Muscle of back (tissue), 11 donors: Measurements from ENCODE around the gene THSD7B. TPM values are rescaled to one million over a fixed set of nuclear protein-coding genes. Genes with fewer than 3 reads are reported as not detected.
"Not testable (repeated sequence)": the region's sequence is repeated elsewhere in the genome, so short reads cannot be mapped to it uniquely, and the experiment has no call there.

Experiments
- DNase-seq, 3 donors: peaks; one replicate each; pipeline versions ENCODE4 v3.0.0 to v3.0.0-alpha.2; 2013
- polyA plus RNA-seq, 10 donors: library from polyadenylated mRNA; unstranded; fragments of 120-200 nt; gene quantifications; one replicate each; pipeline ENCODE4 v1.2.1, GENCODE V29; 2013; ENCODE audit not compliant: insufficient read length in 10 of 10

Gene THSD7B
- polyA plus RNA-seq, 10 donors: 0.65 to 1.6 (median 0.97) TPM

GRCh38 chr2:137254052-137254451 is 488.7 kb downstream of the THSD7B start:
- DNase-seq: peak in 1 of 3 donors; percentile 36

GRCh38 chr2:137255345-137255744 is 490.0 kb downstream of the THSD7B start:
- DNase-seq: no peak

- DNase-seq: peak in 1 of 3 donors; percentile 38
Measured at GRCh38 chr2:137255990-137256389, 490.6 kb downstream of the THSD7B start.

- DNase-seq: no peak
Measured at GRCh38 chr2:137261881-137262585, 496.7 kb downstream of the THSD7B start.

- no peak for DNase-seq
Measured at GRCh38 chr2:137262594-137262993, 497.2 kb downstream of the THSD7B start.

- no peak for DNase-seq
Measured at GRCh38 chr2:137287913-137288639, 522.7 kb downstream of the THSD7B start.

GRCh38 chr2:137291836-137292570 is 526.7 kb downstream of the THSD7B start:
- DNase-seq: no peak

DNA sequence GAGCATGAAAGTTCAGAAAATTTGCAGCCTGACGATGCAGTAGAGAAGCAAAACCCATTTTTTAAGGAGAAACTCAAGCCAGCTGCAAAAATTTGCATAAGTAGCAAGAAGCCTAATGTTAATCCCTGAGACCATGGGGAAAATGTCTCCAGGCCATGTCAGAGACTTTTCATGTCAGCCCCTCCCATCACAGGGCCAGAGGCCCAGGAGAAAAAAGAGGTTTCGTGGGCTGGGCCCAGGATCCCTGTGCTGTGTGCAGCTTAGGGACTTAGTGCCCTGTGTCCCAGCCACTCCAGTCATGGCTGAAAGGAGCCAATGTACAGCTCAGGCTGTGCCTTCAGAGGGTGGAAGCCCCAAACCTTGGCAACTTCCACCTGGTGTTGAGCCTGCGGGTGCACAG is 533.0 kb downstream of the THSD7B start:
- no peak for DNase-seq

DNA sequence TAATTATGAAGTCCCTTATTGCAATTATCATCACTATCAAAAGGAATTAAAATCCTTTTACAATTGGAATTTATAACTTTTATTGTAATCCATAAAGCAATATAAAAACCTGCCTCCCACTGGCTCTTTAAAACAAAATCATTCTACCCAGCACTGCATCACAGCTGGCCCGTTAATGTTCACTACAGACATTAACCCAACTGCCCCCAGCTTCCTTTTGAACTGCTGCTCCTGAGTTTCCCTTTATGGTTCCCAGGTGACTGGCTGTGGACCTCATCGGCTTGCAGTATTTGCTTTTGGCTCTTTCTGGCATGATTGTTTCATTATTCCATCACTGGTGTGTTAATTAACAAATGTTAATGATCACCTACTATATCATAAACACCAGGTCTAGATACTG is 535.6 kb downstream of the THSD7B start:
- no peak for DNase-seq

DNA sequence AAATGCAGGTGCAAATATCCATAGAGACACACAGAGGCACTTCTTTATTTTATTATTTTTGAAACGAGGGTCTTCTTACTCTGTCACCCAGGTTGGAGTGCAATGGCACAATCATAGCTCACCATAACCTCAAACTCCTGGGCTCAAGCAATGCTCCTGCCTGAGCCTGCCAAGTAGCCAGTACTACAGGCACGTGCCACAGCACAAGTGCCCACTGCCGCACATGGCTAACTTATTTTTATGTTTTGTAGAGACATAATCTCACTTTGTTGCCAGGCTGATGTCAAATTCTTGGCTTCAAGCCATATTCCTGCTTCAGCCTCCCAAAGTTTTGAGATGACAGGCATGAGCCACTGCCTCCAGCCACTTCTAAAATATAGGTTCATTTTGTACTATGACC is 537.6 kb downstream of the THSD7B start:
- DNase-seq: no peak

DNA sequence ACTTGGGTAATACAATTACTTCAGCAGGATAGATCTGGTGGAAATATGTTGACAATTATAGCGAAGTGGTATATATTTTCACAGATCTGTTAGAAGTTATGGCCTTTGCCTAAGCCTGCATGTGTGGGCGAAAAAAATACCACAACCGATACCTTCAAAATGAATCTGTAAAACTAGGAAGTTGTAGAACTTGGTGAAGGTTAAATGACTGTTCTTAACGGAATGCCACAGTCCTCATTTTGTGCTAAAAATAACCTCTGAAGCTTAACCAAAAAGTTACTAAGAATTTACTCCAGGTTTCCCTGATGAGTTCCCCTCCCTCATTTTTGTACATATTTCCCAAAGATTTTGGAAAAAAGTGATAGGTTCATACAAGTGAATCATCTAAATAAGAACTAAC is 550.7 kb downstream of the THSD7B start:
- DNase-seq: no peak

- no peak for DNase-seq
Measured at GRCh38 chr2:137321566-137321965, 556.2 kb downstream of the THSD7B start.

- DNase-seq: not testable (repeated sequence)
Measured at GRCh38 chr2:137331562-137331961, 566.2 kb downstream of the THSD7B start.

- peak; percentile 0 to 22 (median 6) for DNase-seq
Measured at GRCh38 chr2:137333386-137334165, 568.2 kb downstream of the THSD7B start.

- DNase-seq: no peak
Measured at GRCh38 chr2:137336067-137336466, 570.7 kb downstream of the THSD7B start.

DNA sequence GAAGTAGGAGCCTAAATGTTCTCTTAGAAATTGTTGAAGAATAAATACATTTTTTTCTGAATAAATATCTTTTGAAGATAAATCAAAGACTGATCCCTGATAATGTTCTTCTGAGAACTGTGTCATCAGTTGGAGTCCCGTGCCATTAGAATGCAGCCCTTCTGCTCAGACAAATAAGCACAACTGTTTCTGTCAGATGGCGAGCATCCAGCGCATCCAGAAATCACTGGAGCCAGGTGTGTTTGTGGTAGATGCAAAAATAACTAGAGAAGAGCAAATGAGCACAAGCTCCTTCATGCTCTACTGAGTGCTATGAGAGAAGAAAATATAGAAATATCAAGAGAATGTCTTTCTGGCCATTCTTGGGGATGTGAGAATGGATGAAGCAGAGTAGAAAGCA is 573.7 kb downstream of the THSD7B start:
- peak in 1 of 3 donors; percentile 1 for DNase-seq

DNA sequence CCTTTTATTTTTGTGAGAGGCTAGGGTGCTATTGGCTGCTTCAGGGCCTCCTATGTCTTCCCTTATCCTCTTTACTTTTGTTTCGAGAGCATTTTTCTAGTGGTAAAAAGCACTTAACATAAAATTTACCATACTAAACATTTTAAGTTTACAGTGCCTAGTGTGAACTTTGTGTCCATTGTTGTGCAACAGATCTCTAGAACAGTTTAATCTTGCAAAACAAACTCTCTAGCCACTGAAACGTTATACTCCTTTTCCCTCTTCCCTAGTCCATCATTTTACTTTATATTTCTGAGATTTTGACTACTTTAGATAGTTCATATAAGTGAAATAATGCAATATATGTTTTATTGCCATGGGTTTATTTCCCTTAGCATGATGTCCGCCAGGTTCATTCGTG is 580.6 kb downstream of the THSD7B start:
- no peak for DNase-seq

DNA sequence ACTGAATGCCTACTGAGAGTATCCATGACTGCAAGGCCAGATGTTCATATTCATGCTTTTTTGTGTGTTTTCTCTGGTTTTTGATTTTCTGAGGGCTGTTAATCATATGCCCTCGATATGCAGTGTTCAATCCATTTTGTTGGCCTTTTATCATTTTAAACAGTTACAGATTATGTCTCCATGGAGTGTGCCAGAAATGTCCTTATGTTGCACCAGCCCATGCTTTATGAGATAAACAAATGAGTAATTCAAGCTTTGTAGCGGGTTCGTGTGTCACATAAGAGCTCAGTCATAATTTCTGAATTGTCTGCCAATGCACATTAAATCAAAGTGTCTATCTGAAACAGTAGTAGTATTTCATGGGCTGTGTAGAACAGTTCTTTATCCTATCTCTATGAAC is 583.0 kb downstream of the THSD7B start:
- DNase-seq: peak in 2 of 3 donors; percentile 0 to 19

- no peak for DNase-seq
Measured at GRCh38 chr2:137357634-137358033, 592.3 kb downstream of the THSD7B start.

- DNase-seq: no peak
Measured at GRCh38 chr2:137367361-137367760, 602.0 kb downstream of the THSD7B start.

- no peak for DNase-seq
Measured at GRCh38 chr2:137369106-137369505, 603.8 kb downstream of the THSD7B start.

GRCh38 chr2:137379186-137379585 is 613.8 kb downstream of the THSD7B start:
- no peak for DNase-seq
